H1 (cell line): ENCODE measurements around the gene BAHD1. TPM values are rescaled to one million over a fixed set of nuclear protein-coding genes. Genes with fewer than 3 reads are reported as not detected.

ENCODE experiments used
- CTCF ChIA-PET: fragments of 300-600 bp; sonication (Branson Sonifier 250); formaldehyde crosslinking; loops from one replicate; lab custom pipeline; 2021; ENCODE audit not compliant: partially characterized antibody; lab: Charles Lee
- POLR2A ChIA-PET: fragments of 300-600 bp; sonication (Branson Sonifier 250); formaldehyde crosslinking; loops from one replicate; lab custom pipeline; 2021; ENCODE audit warnings: inconsistent platforms; ENCODE audit not compliant: partially characterized antibody; lab: Charles Lee
- DNase-seq, 2 experiments: peaks; one replicate each; pipeline versions ENCODE4 v3.0.0 to v3.0.0-alpha.2; 2010 to 2022; ENCODE audit warnings: low spot score in 2 of 2, low read depth in 1 of 2, mixed read lengths in 1 of 2
- FAIRE-seq: peaks from 2 replicates; lab custom pipeline; 2011; peaks lifted over from hg19 to GRCh38; lab: Jason Lieb, UNC
- H2AFZ ChIP-seq: 2 replicates; pipeline ENCODE4 v1.8.1; 2012; ENCODE audit warnings: low read length, inconsistent platforms
- H2AK5ac ChIP-seq: 2 replicates; pipeline ENCODE4 v1.6.1; 2013; ENCODE audit warnings: low read depth, low read length
- H2BK120ac ChIP-seq: replicated peaks from 2 replicates; pipeline ENCODE3; 2013; ENCODE audit warnings: low read depth, low read length, inconsistent platforms
- H2BK12ac ChIP-seq: 2 replicates; pipeline ENCODE4 v1.6.1; 2013; ENCODE audit warnings: low read depth, low read length
- H2BK15ac ChIP-seq: 2 replicates; pipeline ENCODE4 v1.6.1; 2013; ENCODE audit warnings: low read length
- H2BK20ac ChIP-seq: 2 replicates; pipeline ENCODE4 v1.6.1; 2013; ENCODE audit warnings: low read length
- H2BK5ac ChIP-seq: 2 replicates; pipeline ENCODE4 v1.6.1; 2013; ENCODE audit warnings: low read depth, low read length
- H3K14ac ChIP-seq: 2 replicates; pipeline ENCODE4 v1.6.1; 2013; ENCODE audit warnings: inconsistent platforms; ENCODE audit not compliant: insufficient read length
- H3K18ac ChIP-seq: 2 replicates; pipeline ENCODE4 v1.6.1; 2013; ENCODE audit warnings: low read length; ENCODE audit errors: extremely low read depth
- H3K23ac ChIP-seq: 2 replicates; pipeline ENCODE4 v1.6.1; 2013; ENCODE audit warnings: inconsistent platforms; ENCODE audit not compliant: insufficient read length
- H3K23me2 ChIP-seq: 2 replicates; pipeline ENCODE4 v1.6.1; 2013; ENCODE audit warnings: low read depth, low read length
- H3K27ac ChIP-seq: 2 replicates; pipeline ENCODE4 v1.6.1; 2011; ENCODE audit warnings: low read depth, low read length, inconsistent platforms
- H3K27me3 ChIP-seq, 4 experiments: replicated peaks in 1 of 4; 1 replicate in 1 of 4; 2 replicates in 3 of 4; pipeline versions ENCODE4 v1.6.1 to v1.8.1; 2011 to 2013; ENCODE audit warnings: low read length in 3 of 4, mild to moderate bottlenecking in 3 of 4, inconsistent platforms in 2 of 4, mixed read lengths in 2 of 4, moderate library complexity in 1 of 4; ENCODE audit not compliant: control insufficient read depth in 3 of 4, insufficient read depth in 3 of 4; ENCODE audit errors: extremely low read depth in 1 of 4
- H3K36me3 ChIP-seq, 4 experiments: 2 replicates each; pipeline versions ENCODE4 v1.6.1 to v1.8.1; 2011 to 2013; ENCODE audit warnings: mild to moderate bottlenecking in 4 of 4, low read length in 3 of 4, moderate library complexity in 2 of 4, control low read depth in 1 of 4, inconsistent platforms in 1 of 4; ENCODE audit not compliant: insufficient read depth in 4 of 4, control insufficient read depth in 2 of 4
- H3K4ac ChIP-seq: replicated peaks from 2 replicates; pipeline ENCODE3; 2013; ENCODE audit warnings: low read length, low read depth, mixed read lengths, inconsistent platforms; ENCODE audit not compliant: insufficient read length
- H3K4me1 ChIP-seq, 4 experiments: replicated peaks in 1 of 4; 1 replicate in 1 of 4; 2 replicates in 3 of 4; pipeline versions ENCODE4 v1.6.1 to v1.8.1; 2011 to 2013; ENCODE audit warnings: low read length in 3 of 4, inconsistent platforms in 2 of 4, mixed read lengths in 1 of 4; ENCODE audit not compliant: insufficient read depth in 4 of 4, control insufficient read depth in 3 of 4
- H3K4me2 ChIP-seq, 2 experiments: 2 replicates each; pipeline versions ENCODE4 v1.6.1 to v1.8.1; 2011 to 2013; ENCODE audit warnings: low read depth in 2 of 2, low read length in 2 of 2, control low read depth in 1 of 2, inconsistent platforms in 1 of 2, mild to moderate bottlenecking in 1 of 2; ENCODE audit not compliant: insufficient read depth in 1 of 2
- H3K4me3 ChIP-seq, 4 experiments: fragments of 200-600, 300-600 bp in 1 of 4; sonication (generic), shearing (Covaris generic), sonication (Bioruptor Twin) in 1 of 4; 2 replicates each; pipeline versions ENCODE4 v1.5.1 to v1.8.1; 2011 to 2016; ENCODE audit warnings: low read length in 4 of 4, low read depth in 3 of 4, control low read depth in 2 of 4, inconsistent platforms in 2 of 4, mild to moderate bottlenecking in 2 of 4, mixed read lengths in 1 of 4, moderate library complexity in 1 of 4; ENCODE audit not compliant: insufficient read depth in 2 of 4; ENCODE audit errors: extremely low read depth in 1 of 4
- H3K56ac ChIP-seq: replicated peaks from 2 replicates; pipeline ENCODE3; 2013; ENCODE audit warnings: low read depth, mild to moderate bottlenecking, mixed read lengths, low read length, inconsistent platforms; ENCODE audit not compliant: insufficient read length
- H3K79me1 ChIP-seq: 2 replicates; pipeline ENCODE4 v1.6.1; 2013; ENCODE audit warnings: low read depth, low read length, control low read depth
- H3K79me2 ChIP-seq, 2 experiments: 2 replicates each; pipeline versions ENCODE4 v1.6.1 to v1.8.1; 2012 to 2013; ENCODE audit warnings: low read length in 2 of 2, mild to moderate bottlenecking in 2 of 2, inconsistent platforms in 1 of 2; ENCODE audit not compliant: insufficient read depth in 2 of 2, control insufficient read depth in 1 of 2
- H3K9ac ChIP-seq, 4 experiments: replicated peaks in 1 of 4; 1 replicate in 1 of 4; 2 replicates in 3 of 4; pipeline versions ENCODE4 v1.6.1 to v1.8.1; 2011 to 2013; ENCODE audit warnings: low read depth in 3 of 4, low read length in 3 of 4, control low read depth in 2 of 4, mild to moderate bottlenecking in 2 of 4, moderate library complexity in 2 of 4, inconsistent platforms in 1 of 4; ENCODE audit errors: extremely low read depth in 1 of 4
- H3K9me3 ChIP-seq, 2 experiments: 2 replicates each; pipeline versions ENCODE4 v1.6.1 to v1.8.1; 2012 to 2013; ENCODE audit warnings: mild to moderate bottlenecking in 2 of 2, moderate library complexity in 2 of 2, control low read depth in 1 of 2, inconsistent platforms in 1 of 2, low read depth in 1 of 2, low read length in 1 of 2, mixed read lengths in 1 of 2; ENCODE audit not compliant: insufficient read depth in 2 of 2
- H4K20me1 ChIP-seq, 2 experiments: replicated peaks in 1 of 2; 2 replicates each; pipeline versions ENCODE3 to v1.8.1; 2011 to 2013; ENCODE audit warnings: inconsistent platforms in 2 of 2, low read length in 2 of 2, mild to moderate bottlenecking in 1 of 2; ENCODE audit not compliant: insufficient read depth in 2 of 2, control insufficient read depth in 1 of 2
- H4K5ac ChIP-seq: 2 replicates; pipeline ENCODE4 v1.6.1; 2013; ENCODE audit warnings: low read length, low read depth, mixed read lengths, inconsistent platforms; ENCODE audit not compliant: insufficient read length
- H4K8ac ChIP-seq: 2 replicates; pipeline ENCODE4 v1.8.0; 2013; ENCODE audit warnings: mild to moderate bottlenecking, moderate library complexity, low read length, inconsistent platforms; ENCODE audit not compliant: insufficient read depth; ENCODE audit errors: extremely low read depth
- H4K91ac ChIP-seq: replicated peaks from 2 replicates; pipeline ENCODE3; 2013; ENCODE audit warnings: low read length, mixed read lengths, inconsistent platforms; ENCODE audit not compliant: insufficient read length
- JUN ChIP-seq: IDR thresholded peaks from 2 replicates; pipeline ENCODE4 v1.6.1; 2011; ENCODE audit warnings: low read depth, mild to moderate bottlenecking, improper control_type of control experiment, low read length
- WGBS, 2 experiments: shearing (Covaris generic) in 1 of 2; methylation state at CpG; one replicate each; pipeline versions ENCODE4 v1.1.6 to v1.1.7; 2013 to 2015; ENCODE audit warnings: low lambda C conversion rate in 2 of 2, mixed read lengths in 2 of 2, inconsistent platforms in 1 of 2, low coverage in 1 of 2, missing lambda C conversion rate in 1 of 2; ENCODE audit not compliant: insufficient replicate concordance in 2 of 2, insufficient coverage in 1 of 2, insufficient read length in 1 of 2; ENCODE audit errors: extremely low coverage in 1 of 2, missing lambda C conversion rate in 1 of 2; 5-methylcytosine and 5-hydroxymethylcytosine counted together
- polyA plus RNA-seq, 7 experiments: library from polyadenylated mRNA; depleted of rRNA in 3 of 7; stranded (reverse) in 5 of 7; unstranded in 2 of 7; fragments of >200 nt in 5 of 7; fragments of 200-250 nt in 2 of 7; gene quantifications; 1 replicate in 5 of 7; 2 replicates in 1 of 7; 4 replicates in 1 of 7; pipeline versions ENCODE4 v1.2.1 to v1.2.3, GENCODE V29; 2011 to 2013; ENCODE audit warnings: missing spikeins in 2 of 7, mixed read lengths in 2 of 7
- total RNA-seq: library from RNA; stranded (reverse); fragmentation: NEBNext Ultra II Directional; extraction: Animal tissue kit (Norgen Biotek cat#: 25700); gene quantifications from 2 replicates; pipeline ENCODE4 v1.2.1, GENCODE V29; 2021

The BAHD1 gene
- total and polyA plus RNA-seq, 2 of the 8 experiments (the other 6 are each of a cell fraction or from before 2014, with no cell fraction given) = 15.0 to 38.9 TPM

DNA sequence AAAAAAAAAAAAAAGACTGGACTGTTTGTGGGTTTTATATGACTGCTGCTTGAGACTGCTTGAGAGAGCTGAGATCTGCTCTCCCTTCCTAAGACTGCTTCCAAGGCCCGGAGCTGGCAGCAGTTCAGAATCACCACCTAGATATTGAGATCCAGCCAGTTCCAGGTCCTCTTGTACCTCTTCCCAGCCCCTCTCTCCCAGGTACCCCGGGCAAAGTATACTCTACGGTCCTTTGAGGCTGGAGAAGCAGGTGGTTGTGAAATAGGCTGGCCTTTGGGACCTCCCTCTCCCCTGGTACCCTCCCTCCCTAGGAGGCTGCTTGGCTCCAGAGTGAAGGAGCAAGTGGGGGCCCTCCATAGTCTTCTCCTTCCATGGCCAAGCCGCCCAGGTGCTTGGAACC lies 12.6 kb upstream of the BAHD1 start:
- Histone ChIP-seq H3K23ac (no peak overlapping the region), H4K20me1 (no peaks in the 10 kb centered on the region), H3K23me2 (no peaks in the 10 kb centered on the region), H3K4me3 (no peak overlapping the region), H2BK20ac (no peak overlapping the region), H4K8ac (no peak overlapping the region), H2AFZ (no peak overlapping the region), H3K79me2 (no peaks in the 10 kb centered on the region), H2BK5ac (no peak overlapping the region), H3K27ac (no peak overlapping the region), H3K4me1 (peaks cover 1 to 12% (median 7%) of the 10 kb centered on the region in 4 experiments; a peak in 5 of 7 replicates), H2AK5ac (no peak overlapping the region), H3K4ac (no peak overlapping the region), H4K91ac (no peak overlapping the region), H3K14ac (no peak overlapping the region), H3K9me3 (no peaks in the 10 kb centered on the region), H3K9ac (no peak overlapping the region), H2BK15ac (no peak overlapping the region), H4K5ac (no peak overlapping the region), H3K4me2 (no peak overlapping the region; a peak in 1 of 4 replicates), H3K27me3 (peaks cover 0 to 4% (median 0%) of the 10 kb centered on the region in 4 experiments; a peak in 2 of 7 replicates), H3K56ac (no peak overlapping the region), H3K36me3 (no peaks in the 10 kb centered on the region), H3K18ac (no peak overlapping the region), H2BK12ac (no peak overlapping the region), H3K79me1 (no peaks in the 10 kb centered on the region)
- DNase-seq = no peak
- 93% methylated on average over 3 of the region's 4 CpGs; no CpG with 5 or more reads in 1 of the 2 experiments for WGBS, 2 experiments
- ChIA-PET CTCF (interaction anchor here (0.7 to 1.2 kb wide), 2 partner anchors 11 to 121 kb away, joined by 3 read pairs; no protein-coding TSS in a partner anchor), POLR2A (interaction anchor here (0.6 to 3.7 kb wide), 4 partner anchors 9 to 770 kb away, joined by 3 to 23 read pairs (median 5); partner anchors contain the start of gene BAHD1)
- TF ChIP-seq JUN = no peak
- TF ChIP-seq, all 59 proteins: peak for 0
- H2BK120ac ChIP-seq = no peak overlapping the region
- no peak for FAIRE-seq
